Esophagus muscularis mucosa (tissue), 4 donors: ENCODE results near the gene BICD1. TPM values are rescaled to one million over a fixed set of nuclear protein-coding genes. Genes with fewer than 3 reads are reported as not detected.

Experiments used
- DNase-seq: peaks from one replicate; pipeline ENCODE4 v3.0.0-alpha.2; 2017; ENCODE audit errors: extremely low spot score
- H3K27ac ChIP-seq, 4 donors: fragments of 200-600 bp; sonication (generic); replicated peaks in 1 of 4; 1 replicate in 3 of 4; 2 replicates in 1 of 4; pipeline ENCODE4 v1.5.1; 2016 to 2019; ENCODE audit warnings: mild to moderate bottlenecking in 1 of 4
- H3K27me3 ChIP-seq, 4 donors: fragments of 200-600 bp; sonication (generic); one replicate each; pipeline versions ENCODE4 v1.5.1 to v1.6.0; 2016 to 2019
- H3K36me3 ChIP-seq, 4 donors: fragments of 200-600 bp; sonication (generic); one replicate each; pipeline ENCODE4 v1.5.1; 2016 to 2019
- H3K4me1 ChIP-seq, 4 donors: fragments of 200-600 bp; sonication (generic); one replicate each; pipeline ENCODE4 v1.5.1; 2016 to 2019
- H3K4me3 ChIP-seq, 4 donors: fragments of 200-600 bp; sonication (generic); 1 replicate in 2 of 4; 2 replicates in 2 of 4; pipeline ENCODE4 v1.5.1; 2016 to 2019; ENCODE audit warnings: mild to moderate bottlenecking in 4 of 4, moderate library complexity in 1 of 4
- H3K9me3 ChIP-seq, 4 donors: fragments of 200-600 bp; sonication (generic); 1 replicate in 3 of 4; 2 replicates in 1 of 4; pipeline ENCODE4 v1.5.1; 2016 to 2019
- CTCF ChIP-seq, 3 experiments: fragments of 200-600 bp in 2 of 3; fragments of 450-650 bp in 1 of 3; sonication (generic) in 2 of 3; IDR thresholded peaks; one replicate each; pipeline ENCODE4 v1.5.1; 2017 to 2019; ENCODE audit warnings: antibody characterized with exemption in 3 of 3, mild to moderate bottlenecking in 2 of 3, moderate library complexity in 1 of 3
- EP300 ChIP-seq: sonication (generic); formaldehyde crosslinking; IDR thresholded peaks from one replicate; pipeline ENCODE4 v1.6.1; 2017; ENCODE audit warnings: antibody characterized with exemption
- POLR2A ChIP-seq: fragments of 450-650 bp; IDR thresholded peaks from one replicate; pipeline ENCODE4 v1.6.1; 2017; ENCODE audit warnings: antibody characterized with exemption, moderate library complexity, mild to moderate bottlenecking, low read depth
- POLR2AphosphoS5 ChIP-seq, 2 donors: sonication (generic); formaldehyde crosslinking; IDR thresholded peaks; one replicate each; pipeline ENCODE4 v1.6.1; 2017; ENCODE audit warnings: antibody characterized with exemption in 2 of 2
- WGBS: methylation state at CpG from one replicate; pipeline ENCODE4 v1.1.5; 2018; 5-methylcytosine and 5-hydroxymethylcytosine counted together
- intact Hi-C: fragments of 100-400 bp; cut with DNase I; formaldehyde crosslinking; loops from one replicate; pipeline ENCODE4 v1.15.1; 2023
- total RNA-seq, 4 donors: library from RNA; depleted of rRNA; stranded (reverse); fragments of >200 nt; gene quantifications; one replicate each; pipeline versions ENCODE4 v1.1.0 to v1.2.1, GENCODE V29; 2016

Gene BICD1
- 10 to 100 TPM in 2 of 4 donors, 1 to 10 TPM in 2; 6.8 to 14.1 (median 10.2) TPM for total RNA-seq

DNA sequence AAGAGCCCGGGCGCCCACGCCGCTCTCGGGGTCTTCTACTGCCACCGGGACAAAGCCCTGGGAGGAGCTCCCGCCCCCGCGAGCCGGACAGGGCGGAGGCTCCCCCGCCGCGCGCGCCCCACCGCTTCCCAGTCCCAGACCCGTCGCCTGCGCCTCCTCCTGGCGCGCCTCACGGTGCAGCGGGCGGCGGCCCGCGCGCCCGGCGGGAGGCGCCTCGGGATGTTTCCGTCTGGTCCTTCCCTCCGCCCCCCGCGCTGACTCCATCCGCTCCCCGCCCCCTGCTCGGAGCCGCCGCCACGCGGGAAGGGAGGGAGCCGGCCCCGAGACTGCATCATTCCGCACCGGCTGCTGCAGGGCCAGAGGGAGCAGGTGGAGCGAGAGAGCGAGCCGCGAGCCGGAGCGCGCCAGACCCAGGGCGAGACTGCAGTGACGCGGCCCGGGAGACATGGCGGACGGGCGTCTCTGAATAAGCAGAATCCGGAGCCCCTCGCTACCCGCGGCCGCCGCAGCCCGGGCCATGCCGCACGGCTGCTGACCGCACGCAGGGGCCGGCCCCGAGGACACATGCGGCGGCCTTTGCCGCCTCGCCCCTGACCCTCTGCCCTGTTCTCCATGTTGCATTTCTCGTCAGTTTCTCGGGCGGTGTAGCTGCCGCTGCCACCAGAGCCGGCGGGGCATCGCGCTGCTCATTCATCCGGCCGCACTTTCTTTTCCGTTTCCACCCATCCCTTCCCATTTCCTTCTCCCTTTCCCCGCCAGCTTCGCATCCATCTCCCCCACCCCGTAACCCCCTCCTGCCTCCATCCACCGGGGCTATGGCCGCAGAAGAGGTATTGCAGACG, at the start of gene BICD1:
TSS of gene BICD1 (plus strand) at position 331 of the 842 bp plus-strand sequence. CDS start at position 816, 485 bp downstream.
- TF ChIP-seq POLR2AphosphoS5 (IDR thresholded peaks at IDR 0.05) (peak; percentile 82 to 96), EP300 (no peak), CTCF (IDR thresholded peaks at IDR 0.05) (peak; percentile 38 to 49 (median 45)), POLR2A (peak; percentile 65)
- H3K9me3 ChIP-seq: no peaks in the 10 kb centered on the region
- H3K4me1 ChIP-seq: peaks cover 26 to 40% (median 32%) of the 10 kb centered on the region in 4 donors
- intact Hi-C loops: loop anchor here (5.0 to 10.0 kb wide), 2 partner anchors 44 to 568 kb away; partner anchors contain the start of gene DNM1L
- H3K27me3 ChIP-seq: no peaks in the 10 kb centered on the region
- peak within 1 kb of the TSS; percentile 80 to 97 (median 96) for H3K4me3 ChIP-seq
- H3K27ac ChIP-seq: peak within 1 kb of the TSS; percentile 92 to 98 (median 96)
- DNase-seq: peak; percentile 95
- 1% methylated on average over 18 of the region's 96 CpGs for WGBS
- no peaks in the 10 kb centered on the region for H3K36me3 ChIP-seq

DNA sequence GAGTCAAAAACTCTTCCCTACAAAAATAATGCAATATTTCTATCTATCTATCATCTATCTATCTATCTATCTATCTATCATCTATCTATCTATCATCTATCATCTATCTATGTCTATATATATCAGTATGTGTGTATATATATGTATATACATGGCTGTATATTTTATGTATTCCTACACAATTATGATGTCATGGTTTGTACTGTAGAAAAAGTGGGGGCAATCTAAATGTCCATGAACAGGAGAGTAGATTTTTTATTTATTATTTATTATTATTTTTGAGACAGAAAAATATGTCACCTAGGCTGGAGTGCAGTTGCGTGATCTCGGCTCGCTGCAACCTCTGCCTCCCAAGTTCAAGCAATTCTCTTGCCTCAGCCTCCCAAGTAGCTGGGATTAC, 45.6 kb upstream of the BICD1 start:
- H3K27me3 ChIP-seq: no peaks in the 10 kb centered on the region
- H3K4me1 ChIP-seq: peaks cover 0 to 8% (median 2%) of the 10 kb centered on the region in 4 donors
- no peak overlapping the region for H3K27ac ChIP-seq
- H3K4me3 ChIP-seq: no peak overlapping the region
- no peak for TF ChIP-seq CTCF (IDR thresholded peaks at IDR 0.05)
- no peak for TF ChIP-seq POLR2A
- no peak for TF ChIP-seq POLR2AphosphoS5 (IDR thresholded peaks at IDR 0.05)
- no peak for TF ChIP-seq EP300
- no peak for DNase-seq
- intact Hi-C loops: loop anchor here (5.0 kb wide), 2 partner anchors 46 to 241 kb away; partner anchors contain the start of gene BICD1
- WGBS: 98% methylated on average over 3 of the region's 3 CpGs
- H3K9me3 ChIP-seq: no peaks in the 10 kb centered on the region
- H3K36me3 ChIP-seq: no peaks in the 10 kb centered on the region

DNA sequence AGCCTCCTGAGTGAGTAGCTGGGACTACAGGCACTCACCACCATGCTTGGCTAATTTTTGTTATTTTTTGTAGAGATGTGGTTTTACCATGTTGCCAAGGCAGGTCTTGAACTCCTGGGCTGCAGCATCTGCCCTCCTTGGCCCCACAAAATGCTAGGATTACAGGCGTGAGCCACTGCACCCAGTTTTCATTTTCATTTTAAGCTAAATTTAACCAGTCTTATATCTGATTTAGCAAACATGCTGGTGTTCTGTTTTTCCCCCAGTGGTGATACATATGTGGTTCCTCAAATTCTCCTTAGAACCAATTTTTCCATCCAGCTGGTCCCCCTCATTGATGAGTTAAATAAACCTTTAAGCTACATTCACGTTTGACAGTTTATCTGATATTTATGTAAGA, 43.8 kb upstream of the BICD1 start:
- Histone ChIP-seq H3K9me3 (no peaks in the 10 kb centered on the region), H3K4me1 (peaks cover 0 to 8% (median 2%) of the 10 kb centered on the region in 4 donors), H3K36me3 (no peaks in the 10 kb centered on the region), H3K4me3 (no peak overlapping the region), H3K27ac (no peak overlapping the region), H3K27me3 (no peaks in the 10 kb centered on the region)
- 43% methylated on average over 2 of the region's 2 CpGs for WGBS
- TF ChIP-seq CTCF (IDR thresholded peaks at IDR 0.05) (no peak), POLR2AphosphoS5 (IDR thresholded peaks at IDR 0.05) (no peak), POLR2A (no peak), EP300 (no peak)
- no peak for DNase-seq
- intact Hi-C loops: loop anchor here (5.0 kb wide), 2 partner anchors 44 to 239 kb away; partner anchors contain the start of gene BICD1

GRCh38 chr12:32063796-32064195, 42.9 kb upstream of the BICD1 start:
- no peak for TF ChIP-seq CTCF (IDR thresholded peaks at IDR 0.05)
- no peak for TF ChIP-seq POLR2AphosphoS5 (IDR thresholded peaks at IDR 0.05)
- no peak for TF ChIP-seq EP300
- no peak for TF ChIP-seq POLR2A
- Histone ChIP-seq H3K9me3 (no peaks in the 10 kb centered on the region), H3K4me1 (peaks cover 0 to 8% (median 2%) of the 10 kb centered on the region in 4 donors), H3K36me3 (no peaks in the 10 kb centered on the region), H3K27me3 (no peaks in the 10 kb centered on the region), H3K27ac (no peak overlapping the region), H3K4me3 (no peak overlapping the region)
- intact Hi-C loops: loop anchor here (5.0 kb wide), 2 partner anchors 44 to 239 kb away; partner anchors contain the start of gene BICD1
- DNase-seq: no peak
- 98% methylated on average over 4 of the region's 4 CpGs for WGBS
